CD4-positive, alpha-beta T cell treated with Interleukin-10 for 1 hour (primary cell): ENCODE results near the gene CCDC17.

Experiments
- DNase-seq: peaks from one replicate; pipeline ENCODE4 v3.0.0-alpha.2; 2020

Gene CCDC17

DNA sequence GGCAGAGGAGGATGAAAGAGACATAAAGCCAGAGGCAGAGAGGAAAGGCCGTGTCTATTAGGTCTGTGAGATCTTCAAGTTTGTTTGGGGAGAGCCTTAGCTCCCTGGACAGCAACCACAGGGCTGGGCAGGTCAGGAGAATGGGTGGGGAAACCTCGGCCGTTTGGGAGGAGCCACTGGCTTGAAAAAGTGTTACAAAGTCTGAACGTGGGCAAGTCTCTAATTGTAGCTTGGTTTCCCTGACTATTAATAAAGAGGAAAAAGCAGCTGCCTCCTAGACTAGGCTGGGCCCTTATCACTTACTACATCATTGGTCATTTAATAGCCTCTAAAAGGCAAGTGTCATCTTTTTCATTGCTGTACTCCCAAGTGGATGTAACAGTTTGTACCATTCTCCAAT lies at the start of gene CCDC17:
CCDC17 (minus strand) TSS at position 83 of the 400 bp plus-strand sequence. CDS start 145 bp downstream, outside the sequence.
- DNase-seq, result no peak

DNA sequence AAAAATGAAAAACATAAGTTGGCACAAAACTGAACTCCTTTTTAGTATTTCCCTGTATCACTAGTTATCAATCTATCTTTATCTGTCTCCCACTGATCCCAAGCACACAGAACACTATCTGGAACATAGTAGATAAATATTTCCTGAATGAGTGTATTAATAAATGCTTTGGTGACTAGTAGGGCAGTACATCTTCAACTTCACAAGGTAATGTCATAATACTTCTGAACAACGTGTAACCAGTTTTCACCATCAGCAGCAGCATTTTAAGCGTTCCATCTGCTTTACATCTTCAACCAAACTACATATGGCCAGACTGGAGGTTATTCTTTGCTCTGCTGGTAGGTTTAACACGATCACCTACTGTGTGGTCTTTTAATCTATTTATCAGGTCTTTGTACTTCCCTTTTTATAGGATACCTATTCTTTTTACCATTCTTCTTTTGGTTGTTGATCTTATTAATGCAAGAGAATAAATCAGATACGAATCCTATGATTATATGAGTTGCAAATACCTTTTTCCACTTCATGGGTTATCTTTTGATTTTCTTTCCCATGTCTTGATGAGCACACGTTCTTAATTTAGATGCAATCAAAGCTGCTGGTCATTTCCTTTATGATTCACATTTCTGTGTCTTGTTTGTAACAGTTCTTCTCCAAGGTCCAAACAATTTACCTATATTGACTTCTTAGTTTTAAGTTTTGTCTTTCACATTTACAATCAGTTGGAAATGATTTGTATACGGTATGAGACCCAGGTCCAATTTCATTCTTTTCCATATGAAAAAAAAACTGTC lies 46.2 kb upstream of the CCDC17 start:
- no peak for DNase-seq

DNA sequence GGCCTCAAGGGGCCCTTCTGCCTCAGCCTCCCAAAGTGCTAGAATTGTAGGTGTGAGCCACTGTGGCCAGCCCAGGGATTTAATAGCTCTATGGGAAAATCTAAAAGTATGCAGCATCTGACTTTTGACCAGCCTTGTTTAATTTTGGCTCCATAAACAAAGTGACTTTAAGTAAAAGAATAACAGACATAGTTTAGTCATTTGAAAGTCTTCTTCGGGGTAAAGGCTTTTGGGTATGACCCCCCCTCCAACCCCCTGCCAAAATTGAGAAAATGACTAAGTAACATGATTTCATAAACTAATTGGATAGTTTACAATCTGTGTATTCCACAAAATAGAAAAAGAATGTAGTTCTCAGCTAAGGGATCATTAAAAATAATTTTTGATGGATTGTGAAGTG lies 45.5 kb upstream of the CCDC17 start:
- no peak for DNase-seq

DNA sequence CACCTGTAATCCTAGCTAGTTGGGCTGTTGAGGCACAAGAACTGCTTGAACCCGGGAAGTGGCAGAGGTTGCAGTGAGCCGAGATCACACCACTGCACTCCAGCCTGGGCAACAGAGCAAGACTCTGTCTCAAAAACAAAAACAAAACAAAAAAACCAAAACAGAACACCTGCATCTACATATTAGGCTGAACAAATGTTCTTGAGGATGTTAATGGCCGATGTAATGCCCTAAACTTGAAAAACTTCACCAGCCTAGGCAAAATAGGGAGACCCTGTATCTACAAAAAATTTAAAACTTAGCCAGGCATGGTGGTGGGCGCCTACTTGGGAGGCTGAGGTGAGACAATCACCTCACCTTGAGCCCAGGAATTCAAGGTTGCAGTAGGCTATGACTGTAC lies 44.7 kb upstream of the CCDC17 start:
- DNase-seq, result no peak

DNA sequence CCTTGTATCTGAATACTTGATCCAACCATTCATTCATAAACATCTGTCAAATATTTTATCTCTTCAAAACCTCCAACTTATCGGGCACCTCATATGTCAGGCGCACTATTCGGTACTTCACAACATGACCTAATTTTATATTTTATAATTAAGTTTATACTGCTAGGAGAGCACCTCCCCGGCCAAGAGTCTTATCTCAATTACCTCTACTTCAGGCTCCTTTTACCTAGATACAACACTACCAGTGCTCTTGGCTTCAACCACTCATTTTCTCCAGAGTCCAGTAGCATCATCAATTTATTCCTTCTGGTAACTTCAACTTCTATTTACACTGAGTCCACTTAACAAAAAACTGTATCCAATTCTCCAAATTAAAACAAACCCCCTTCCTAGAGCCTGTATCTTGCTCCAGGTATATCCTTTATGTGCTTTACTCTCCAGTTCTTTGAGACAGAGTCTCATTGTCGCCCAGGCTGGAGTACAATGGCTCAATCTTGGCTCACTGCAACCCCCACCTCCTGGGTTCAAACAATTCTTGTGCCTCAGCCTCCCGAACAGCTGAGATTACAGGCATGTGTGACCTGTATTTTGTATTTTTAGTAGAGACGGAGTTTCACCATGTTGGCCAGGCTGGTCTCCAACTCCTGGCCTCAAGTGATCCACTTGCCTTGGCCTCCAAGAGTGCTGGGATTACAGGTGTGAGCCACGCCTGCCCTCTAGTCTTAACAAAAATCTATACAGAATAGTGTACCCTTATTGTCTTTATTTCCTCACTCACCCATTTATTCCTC lies 43.7 kb upstream of the CCDC17 start:
- DNase-seq, result no peak

DNA sequence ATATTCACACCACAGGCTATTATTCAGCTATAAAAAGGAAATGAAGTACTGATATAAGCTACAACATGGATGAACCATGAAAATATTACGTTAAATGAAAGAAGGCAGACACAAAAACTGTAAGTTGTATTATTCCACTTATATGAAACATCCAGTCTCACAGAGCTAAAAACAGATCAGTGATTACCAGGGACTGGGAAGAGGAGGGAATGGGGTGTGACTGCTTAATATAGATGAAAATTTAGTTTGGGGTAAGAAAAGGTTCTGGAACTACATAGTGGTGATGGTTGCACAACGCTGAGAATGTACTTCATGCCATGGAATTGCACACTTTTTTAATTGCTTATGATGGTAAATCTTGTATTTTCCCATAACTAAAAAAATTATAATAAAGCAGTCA lies 43.0 kb upstream of the CCDC17 start:
- DNase-seq, result no peak

DNA sequence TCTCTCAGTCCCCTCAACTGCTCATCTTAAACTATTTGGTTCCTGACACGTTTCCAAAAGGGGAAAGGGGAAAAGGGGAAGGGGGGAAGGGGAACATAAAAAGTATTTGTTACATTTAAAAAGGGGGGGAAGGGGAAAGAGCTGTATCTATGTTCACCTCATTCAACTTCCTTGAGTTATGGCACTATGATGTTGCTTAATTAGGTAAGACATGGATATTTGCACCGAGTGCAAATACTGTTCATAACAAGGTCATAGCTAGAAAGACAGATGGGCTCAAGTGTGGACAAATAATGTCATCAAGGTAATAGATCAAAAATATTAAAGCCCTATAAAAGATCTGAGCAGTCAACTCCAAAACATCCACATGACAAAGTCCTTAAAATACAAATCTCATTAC lies 36.5 kb upstream of the CCDC17 start:
- DNase-seq, result no peak

DNA sequence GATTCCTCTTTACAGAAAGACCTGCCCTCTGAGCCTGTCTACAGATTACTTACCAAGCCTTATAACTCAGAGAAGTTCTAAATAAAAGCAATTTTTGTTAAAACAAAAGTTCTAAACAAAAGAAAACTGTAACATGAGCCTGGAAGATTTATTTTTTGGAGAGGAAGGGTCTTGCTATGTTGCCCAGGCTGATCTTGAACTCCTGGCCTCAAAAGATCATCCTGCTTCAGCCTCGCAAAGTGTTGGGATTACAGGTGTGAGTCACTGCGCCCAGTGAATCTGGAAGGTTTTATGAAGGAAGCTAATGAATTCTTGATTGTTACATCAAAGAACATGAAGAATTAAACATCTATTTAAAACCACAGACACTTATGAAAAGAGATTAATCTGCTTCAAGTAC lies 35.4 kb upstream of the CCDC17 start:
- no peak for DNase-seq

DNA sequence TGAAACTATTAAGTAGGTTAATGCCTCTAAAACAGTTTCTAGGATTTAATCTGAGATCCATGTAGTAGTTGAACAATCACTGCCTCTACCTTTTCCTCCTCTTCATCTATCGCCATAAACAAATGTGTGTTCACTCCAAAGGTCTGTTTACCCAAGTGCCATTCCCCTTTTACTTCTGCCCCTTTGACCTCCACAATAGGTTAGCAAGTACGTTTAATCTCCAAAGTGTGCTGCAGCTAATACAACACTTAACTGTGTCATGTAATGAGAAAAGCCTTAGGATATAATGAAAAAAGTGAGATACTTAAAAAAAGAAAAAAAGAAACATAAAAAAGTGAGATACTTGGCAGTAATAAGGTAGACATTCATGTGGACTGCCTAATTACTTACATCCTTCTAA lies 34.3 kb upstream of the CCDC17 start:
- no peak for DNase-seq

DNA sequence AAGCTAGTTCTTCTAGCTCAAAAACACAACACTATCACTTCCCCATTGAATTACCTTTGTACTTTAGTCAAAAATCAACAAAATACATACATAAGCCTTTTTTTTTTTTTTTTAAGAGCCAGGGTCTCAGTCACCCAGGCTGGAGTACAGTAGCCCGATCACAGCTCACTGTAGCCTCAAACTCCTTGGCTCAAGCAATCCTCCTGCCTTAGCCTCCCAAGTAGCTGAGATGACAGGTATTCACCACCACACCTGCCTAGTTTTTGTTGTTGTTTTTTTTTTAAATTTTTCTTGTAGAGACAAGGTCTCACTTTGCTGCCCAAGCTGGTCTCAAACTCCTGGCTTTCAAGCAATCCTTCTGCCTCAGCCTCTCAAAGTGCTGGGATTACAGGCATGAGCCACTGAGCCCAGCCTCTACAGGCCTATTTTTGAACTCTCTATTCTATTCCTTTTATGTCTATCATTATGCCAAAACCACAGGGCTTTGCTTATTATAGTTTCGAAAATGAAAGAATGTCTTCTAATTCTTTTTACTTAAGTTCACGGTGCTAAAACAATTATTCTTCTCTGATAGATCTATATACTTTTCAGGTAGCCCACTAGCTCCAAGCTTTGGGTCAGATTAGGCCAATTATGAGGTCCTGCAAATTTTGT lies 32.8 kb upstream of the CCDC17 start:
- DNase-seq, result no peak

DNA sequence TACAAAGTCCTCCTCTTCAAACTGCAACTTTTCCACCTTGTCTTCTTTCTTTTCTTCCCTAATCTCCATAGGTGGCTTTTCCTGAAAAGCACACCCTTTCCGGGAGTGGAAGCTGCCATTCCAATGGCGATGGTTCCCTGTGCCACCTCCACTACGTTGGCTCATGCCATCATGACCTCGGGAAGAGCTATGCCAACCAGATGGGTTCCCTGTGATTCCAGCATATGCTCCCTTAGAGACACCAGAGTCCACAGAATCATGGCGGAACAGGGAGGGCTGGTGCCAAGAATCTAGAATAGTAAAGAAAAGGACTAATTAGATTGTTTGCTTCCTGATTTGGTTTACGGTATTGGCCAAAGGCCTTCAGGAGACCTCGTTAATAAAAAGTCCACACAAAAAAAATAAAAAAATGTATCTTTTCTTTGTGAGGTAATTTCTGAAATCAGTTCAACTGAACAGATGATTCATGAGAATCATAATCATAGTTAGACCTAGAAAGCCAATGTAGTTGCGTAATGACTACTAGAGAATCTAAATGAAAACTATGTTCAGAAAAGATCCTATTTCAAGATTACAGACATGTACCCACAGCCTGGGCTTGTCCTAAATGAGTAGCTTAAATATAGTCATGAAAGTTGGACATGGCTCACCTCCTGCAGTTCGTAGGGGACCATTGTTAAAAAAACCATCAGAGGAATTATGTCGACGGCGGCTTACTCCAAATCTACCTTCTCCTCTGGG lies 30.9 kb upstream of the CCDC17 start:
- no peak for DNase-seq

DNA sequence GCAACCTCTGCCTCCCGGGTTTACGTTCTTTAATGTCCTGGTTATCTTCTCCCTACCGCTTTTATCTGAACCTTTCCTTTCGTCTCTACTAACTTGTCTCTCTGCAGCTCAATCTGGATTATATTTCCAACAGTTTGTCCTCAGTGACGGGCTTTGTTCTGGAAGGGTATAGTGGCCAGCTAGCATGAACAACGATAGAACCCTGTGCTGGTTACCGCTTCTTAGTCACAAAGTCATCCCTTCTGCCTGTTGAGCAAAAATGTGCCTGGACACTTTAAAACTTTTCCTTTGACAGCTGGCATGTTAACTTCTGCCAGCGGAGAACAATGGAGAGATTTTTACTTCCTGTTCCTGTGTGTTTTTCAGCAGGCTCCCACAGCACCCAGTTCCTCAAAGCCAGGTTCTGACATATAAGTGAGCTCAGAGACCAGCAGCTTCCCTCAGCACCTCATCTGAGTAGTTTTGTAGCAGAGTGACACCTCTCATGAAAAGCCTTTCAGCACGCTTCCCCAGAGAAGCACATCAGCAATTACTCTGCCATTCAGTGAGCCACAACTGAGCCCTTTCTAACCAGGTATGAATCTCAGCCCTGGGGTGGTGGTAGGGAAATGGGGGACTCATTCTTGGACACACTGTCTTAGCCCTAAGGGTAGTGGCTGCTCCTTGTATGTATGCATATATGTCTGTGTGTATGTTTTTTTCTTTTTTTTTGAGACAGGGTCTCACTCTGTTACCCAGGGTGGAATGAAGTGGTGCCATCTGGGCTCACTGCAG lies 23.6 kb upstream of the CCDC17 start:
- DNase-seq, result no peak

DNA sequence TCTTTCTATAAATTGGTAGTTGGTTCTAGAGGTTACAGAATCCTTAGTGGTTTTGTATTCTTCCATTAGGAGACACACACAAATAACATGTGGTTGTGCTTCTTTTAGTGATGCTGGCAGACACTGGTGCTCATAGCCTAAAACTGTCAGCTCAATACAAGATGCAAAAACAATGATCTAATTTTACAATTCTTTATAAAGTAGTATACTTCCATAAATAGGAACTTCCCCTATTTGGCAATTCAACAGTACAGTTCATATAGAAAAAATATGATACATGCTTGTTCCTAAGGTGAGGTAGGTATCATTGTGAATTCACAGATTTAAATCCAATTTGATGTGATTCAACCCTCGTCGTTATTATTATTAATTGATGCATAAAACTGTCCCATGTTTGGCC lies 20.8 kb upstream of the CCDC17 start:
- DNase-seq, result no peak

DNA sequence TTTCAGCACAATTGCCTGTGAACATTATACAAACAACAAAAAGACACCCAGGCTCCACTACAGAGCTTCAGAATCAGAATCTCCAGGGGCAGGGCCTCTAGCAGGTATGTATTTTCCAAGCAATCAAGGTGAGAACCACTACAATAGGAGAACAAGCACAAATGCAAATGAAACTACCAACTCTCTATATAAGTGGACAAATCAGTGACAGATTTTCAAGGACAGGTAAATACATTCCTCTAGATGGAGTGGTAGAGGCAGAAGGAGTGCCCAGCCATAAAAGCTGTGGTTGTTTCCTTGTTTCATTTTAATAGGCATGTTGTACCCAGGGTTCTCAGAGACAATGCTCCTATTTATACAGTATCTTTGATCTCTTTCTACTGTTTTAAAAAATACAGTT lies 20.1 kb upstream of the CCDC17 start:
- DNase-seq, result no peak

DNA sequence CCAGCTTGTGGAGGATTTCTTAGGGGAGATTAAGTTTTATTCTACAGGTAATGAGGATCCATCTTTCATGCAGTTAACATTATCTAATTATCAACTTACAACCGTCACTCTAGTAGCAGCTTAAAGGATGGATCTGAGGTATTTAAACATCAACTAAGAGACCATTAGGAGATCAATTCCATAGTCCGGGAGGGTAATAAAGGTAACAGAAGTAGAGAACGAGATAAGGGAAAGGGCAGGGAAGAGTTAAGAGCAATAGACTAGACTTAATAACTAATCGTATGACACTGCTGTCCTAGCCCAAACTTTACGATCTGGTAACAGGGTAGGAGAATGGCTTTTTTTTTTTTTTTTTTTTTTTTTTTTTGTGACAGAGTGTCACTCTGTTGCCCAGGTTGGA lies 19.5 kb upstream of the CCDC17 start:
- no peak for DNase-seq

DNA sequence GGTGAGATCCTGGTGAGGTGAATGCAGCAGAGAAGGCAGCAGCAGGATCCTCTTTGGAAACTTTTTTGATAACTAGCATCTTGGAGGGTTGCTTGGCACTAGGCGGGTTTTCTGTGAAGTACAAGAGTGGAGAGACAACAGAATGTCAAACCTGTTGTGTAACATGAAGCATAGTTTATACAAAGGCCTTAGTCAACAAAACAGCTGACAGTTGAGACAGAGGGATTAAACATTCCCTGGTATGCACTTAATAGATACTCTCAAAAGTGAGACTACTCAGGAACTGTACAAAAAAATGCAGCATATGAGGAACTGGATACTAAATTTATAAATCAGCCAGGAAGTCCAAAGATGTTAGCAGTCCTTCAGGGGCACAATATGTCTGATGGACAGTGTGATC lies 16.4 kb upstream of the CCDC17 start:
- no peak for DNase-seq

DNA sequence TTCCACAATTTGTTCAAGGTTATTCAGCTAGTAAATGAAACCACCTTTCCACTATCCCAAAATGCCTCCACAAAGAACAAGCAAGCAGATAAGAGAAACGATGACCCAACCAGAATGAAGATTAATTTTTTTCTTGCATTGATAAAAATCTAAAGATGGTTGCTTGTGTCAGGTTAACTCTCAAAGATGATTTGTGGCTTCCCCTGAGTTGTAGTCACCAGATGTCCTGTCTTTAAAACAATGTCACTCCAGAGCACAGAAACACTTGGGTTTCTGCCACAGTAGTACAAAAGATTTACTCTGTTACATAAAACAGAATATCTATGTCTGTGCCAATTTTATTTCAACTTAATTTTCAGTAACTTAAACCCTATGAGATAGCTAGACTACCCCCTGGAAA lies 11.4 kb upstream of the CCDC17 start:
- no peak for DNase-seq

DNA sequence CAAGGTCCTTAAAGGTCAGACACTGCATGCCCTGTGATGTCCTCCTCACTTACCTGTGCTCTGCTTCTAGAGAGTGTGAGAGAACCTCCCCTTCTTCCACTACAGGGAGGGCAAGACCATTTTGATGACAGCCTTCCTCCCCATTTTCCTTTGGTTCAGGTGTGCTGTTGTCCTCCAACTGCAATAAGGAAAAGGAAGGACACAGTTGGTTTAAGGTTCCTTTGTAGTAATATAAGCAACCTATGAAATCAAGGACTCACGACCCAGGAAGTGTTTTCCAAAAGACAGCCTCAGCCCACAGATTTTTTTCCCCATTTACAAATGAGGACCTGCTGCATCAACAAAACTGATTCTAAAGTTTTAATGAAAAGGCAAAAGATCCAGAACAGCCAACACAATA lies 6.6 kb upstream of the CCDC17 start:
- DNase-seq, result no peak

DNA sequence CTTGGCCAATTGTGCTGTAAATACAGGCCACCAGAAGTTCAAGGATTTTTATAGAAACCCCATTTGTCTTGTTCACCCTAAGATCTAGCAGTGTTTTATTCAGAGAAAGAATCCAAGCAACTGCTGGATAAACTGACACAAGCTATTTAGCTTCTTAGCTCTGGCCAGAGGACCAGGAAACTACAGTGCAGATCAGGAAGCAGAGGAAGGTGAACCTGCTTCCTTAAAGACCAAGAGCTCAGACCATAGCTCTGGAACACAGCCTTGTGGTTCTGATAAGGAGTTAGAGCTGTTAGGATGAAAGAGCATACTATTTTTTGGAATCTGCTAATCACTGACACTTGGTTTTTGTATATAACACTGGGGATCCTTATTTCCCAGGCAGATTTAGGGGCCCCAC lies 5.2 kb upstream of the CCDC17 start:
- no peak for DNase-seq

DNA sequence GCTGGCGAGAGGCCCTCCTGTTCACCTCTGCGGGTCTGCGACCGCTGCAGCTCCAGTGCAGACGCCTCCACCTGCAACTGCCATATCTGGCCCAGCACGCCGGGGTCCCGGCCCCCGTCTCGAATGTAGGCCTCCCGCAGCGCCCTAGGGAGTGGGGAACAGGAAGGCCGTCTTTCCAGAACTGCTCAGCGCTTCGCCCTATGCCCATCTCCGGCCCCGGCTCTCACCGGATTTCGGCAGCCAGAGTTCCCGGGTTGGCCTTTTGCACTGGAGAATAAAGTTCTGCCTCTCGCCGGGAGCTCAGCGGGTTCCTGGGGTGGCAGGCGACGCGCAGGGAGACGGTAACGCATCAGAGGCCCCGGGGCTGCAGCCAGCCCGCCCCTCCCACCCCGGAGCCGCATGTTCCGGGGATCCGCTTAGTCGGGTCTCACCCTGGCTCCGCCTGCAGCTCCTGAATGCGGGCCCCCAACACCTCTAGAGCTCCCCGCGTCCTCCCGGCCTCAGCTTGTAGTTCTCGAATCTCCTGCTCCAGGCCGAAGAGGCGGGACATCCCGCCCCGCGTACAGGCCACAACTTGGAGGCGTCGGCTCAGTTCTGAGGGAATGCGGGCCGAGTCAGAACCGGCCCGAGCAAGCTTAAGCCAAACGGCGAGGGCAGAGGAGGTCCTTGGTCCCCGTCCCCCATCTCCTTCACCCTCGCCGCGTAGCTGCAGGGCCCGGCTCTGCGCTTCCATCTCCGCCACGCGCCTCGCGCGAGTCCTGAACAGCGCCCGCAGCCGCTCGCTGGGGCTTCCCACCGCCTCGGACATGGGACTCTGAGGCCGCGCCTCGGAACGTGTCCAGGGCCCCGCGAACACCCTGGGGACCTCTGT lies 1.1 kb downstream of the CCDC17 start:
- no peak for DNase-seq

DNA sequence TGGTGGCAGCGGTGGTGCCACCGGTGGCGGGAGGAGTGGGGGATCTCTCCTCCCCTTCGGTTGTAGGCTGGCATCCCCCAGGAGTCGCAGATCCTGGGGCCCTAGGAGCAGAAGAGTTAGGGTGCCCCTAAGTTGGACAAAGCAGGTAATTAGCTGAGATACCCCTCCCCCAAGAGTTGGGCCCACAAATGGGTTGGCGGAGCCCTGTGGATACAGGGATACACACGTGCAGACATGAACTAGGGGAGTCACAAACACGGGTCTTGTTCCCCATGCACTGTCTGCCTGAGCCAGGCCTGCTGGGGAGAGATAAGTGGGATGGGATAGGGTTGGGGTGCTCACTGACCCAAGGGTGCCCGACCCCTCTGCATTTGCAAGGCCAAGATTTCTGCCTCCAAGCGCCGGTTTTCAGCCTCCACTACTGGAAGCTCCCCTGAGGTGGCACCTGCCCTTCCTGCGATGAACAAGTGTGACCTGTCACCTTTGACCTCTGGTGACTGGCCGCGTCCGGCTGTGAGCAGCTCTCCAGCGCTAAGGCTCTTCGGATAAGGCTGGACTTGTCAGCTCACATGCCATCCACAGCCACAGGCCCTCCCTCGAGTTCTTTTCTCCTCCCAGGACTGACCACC lies 1.8 kb downstream of the CCDC17 start:
- DNase-seq, result no peak
